Mesenchymal stem cell (in vitro differentiated cells and primary cell): ENCODE data around the gene ARIH1.

Experiments
- DNase-seq: peaks from one replicate; pipeline ENCODE4 v3.0.0-alpha.2; 2013
- H2AFZ ChIP-seq: one replicate; pipeline ENCODE4 v1.6.1; 2013; ENCODE audit warnings: low read depth, mild to moderate bottlenecking, control low read depth, inconsistent platforms, low read length, moderate library complexity
- H2AK5ac ChIP-seq: 2 replicates; pipeline ENCODE4 v1.6.1; 2013; ENCODE audit warnings: low read length, moderate library complexity, mild to moderate bottlenecking, inconsistent platforms; ENCODE audit not compliant: severe bottlenecking
- H2BK120ac ChIP-seq: one replicate; pipeline ENCODE4 v1.6.1; 2013; ENCODE audit warnings: low read depth, mild to moderate bottlenecking, inconsistent platforms, low read length, moderate library complexity
- H2BK12ac ChIP-seq, 2 experiments: one replicate each; pipeline ENCODE4 v1.6.1; 2013; ENCODE audit warnings: inconsistent platforms in 2 of 2, low read length in 2 of 2, mild to moderate bottlenecking in 2 of 2, moderate library complexity in 2 of 2, control low read depth in 1 of 2
- H2BK15ac ChIP-seq: one replicate; pipeline ENCODE4 v1.6.1; 2013; ENCODE audit warnings: mild to moderate bottlenecking, low read depth, inconsistent platforms; ENCODE audit not compliant: poor library complexity, severe bottlenecking
- H2BK5ac ChIP-seq: 2 replicates; pipeline ENCODE4 v1.6.1; 2013; ENCODE audit warnings: low read depth, mild to moderate bottlenecking, low read length, control low read depth, inconsistent platforms; ENCODE audit not compliant: poor library complexity, severe bottlenecking
- H3K14ac ChIP-seq, 2 experiments: one replicate each; pipeline ENCODE4 v1.6.1; 2013; ENCODE audit warnings: inconsistent platforms in 2 of 2, low read length in 2 of 2, control low read depth in 1 of 2, mild to moderate bottlenecking in 1 of 2, moderate library complexity in 1 of 2
- H3K18ac ChIP-seq, 2 experiments: one replicate each; pipeline ENCODE4 v1.6.1; 2013; ENCODE audit warnings: inconsistent platforms in 2 of 2, low read length in 2 of 2, control low read depth in 1 of 2, low read depth in 1 of 2, mild to moderate bottlenecking in 1 of 2
- H3K23ac ChIP-seq, 2 experiments: one replicate each; pipeline ENCODE4 v1.6.1; 2013; ENCODE audit warnings: inconsistent platforms in 2 of 2, low read length in 2 of 2, mild to moderate bottlenecking in 2 of 2, moderate library complexity in 2 of 2, control low read depth in 1 of 2
- H3K27ac ChIP-seq: 2 replicates; pipeline ENCODE4 v1.5.1; 2013; ENCODE audit warnings: mild to moderate bottlenecking, moderate library complexity, low read length, control low read depth, inconsistent platforms; ENCODE audit not compliant: poor library complexity, severe bottlenecking
- H3K27me3 ChIP-seq, 2 experiments: 2 replicates each; pipeline versions ENCODE4 v1.6.1 to v1.7.0; 2013; ENCODE audit warnings: low read length in 2 of 2, mild to moderate bottlenecking in 2 of 2, moderate library complexity in 2 of 2, control low read depth in 1 of 2, inconsistent platforms in 1 of 2; ENCODE audit not compliant: control insufficient read depth in 1 of 2, insufficient read depth in 1 of 2
- H3K36me3 ChIP-seq, 2 experiments: 2 replicates each; pipeline versions ENCODE4 v1.6.1 to v1.7.0; 2013; ENCODE audit warnings: low read length in 2 of 2, control low read depth in 1 of 2, inconsistent platforms in 1 of 2, low read depth in 1 of 2, mild to moderate bottlenecking in 1 of 2; ENCODE audit not compliant: insufficient read depth in 2 of 2, control insufficient read depth in 1 of 2
- H3K4ac ChIP-seq, 2 experiments: one replicate each; pipeline ENCODE4 v1.6.1; 2013; ENCODE audit warnings: inconsistent platforms in 2 of 2, low read length in 2 of 2, mild to moderate bottlenecking in 2 of 2, moderate library complexity in 2 of 2, control low read depth in 1 of 2, low read depth in 1 of 2
- H3K4me1 ChIP-seq: 2 replicates; pipeline ENCODE4 v1.6.1; 2013; ENCODE audit warnings: low read depth, low read length, control low read depth; ENCODE audit not compliant: control insufficient read depth, insufficient read depth
- H3K4me2 ChIP-seq: 2 replicates; pipeline ENCODE4 v1.6.1; 2013; ENCODE audit warnings: low read length, mild to moderate bottlenecking, inconsistent platforms; ENCODE audit not compliant: poor library complexity, severe bottlenecking
- H3K4me3 ChIP-seq, 2 experiments: 2 replicates each; pipeline versions ENCODE4 v1.5.1 to v1.7.0; 2013; ENCODE audit warnings: low read length in 2 of 2, mild to moderate bottlenecking in 2 of 2, control low read depth in 1 of 2, low read depth in 1 of 2; ENCODE audit not compliant: insufficient read depth in 1 of 2
- H3K79me1 ChIP-seq: replicated peaks from 2 replicates; pipeline ENCODE4 v1.6.1; 2013; ENCODE audit warnings: mild to moderate bottlenecking, control low read depth, low read length, inconsistent platforms; ENCODE audit not compliant: poor library complexity, severe bottlenecking
- H3K9ac ChIP-seq: 2 replicates; pipeline ENCODE4 v1.7.0; 2013; ENCODE audit warnings: mild to moderate bottlenecking, low read length, moderate library complexity
- H3K9me3 ChIP-seq: 2 replicates; pipeline ENCODE4 v1.7.0; 2013; ENCODE audit warnings: mild to moderate bottlenecking, low read length; ENCODE audit not compliant: control insufficient read depth
- H4K8ac ChIP-seq: one replicate; pipeline ENCODE4 v1.6.1; 2013; ENCODE audit warnings: inconsistent platforms, mild to moderate bottlenecking, low read length, moderate library complexity
- H4K91ac ChIP-seq: one replicate; pipeline ENCODE4 v1.6.1; 2013; ENCODE audit warnings: mild to moderate bottlenecking, low read length, inconsistent platforms
- WGBS: methylation state at CpG from one replicate; pipeline ENCODE4 v1.1.7; 2013; ENCODE audit warnings: mixed read lengths; 5-methylcytosine and 5-hydroxymethylcytosine counted together

Gene ARIH1

DNA sequence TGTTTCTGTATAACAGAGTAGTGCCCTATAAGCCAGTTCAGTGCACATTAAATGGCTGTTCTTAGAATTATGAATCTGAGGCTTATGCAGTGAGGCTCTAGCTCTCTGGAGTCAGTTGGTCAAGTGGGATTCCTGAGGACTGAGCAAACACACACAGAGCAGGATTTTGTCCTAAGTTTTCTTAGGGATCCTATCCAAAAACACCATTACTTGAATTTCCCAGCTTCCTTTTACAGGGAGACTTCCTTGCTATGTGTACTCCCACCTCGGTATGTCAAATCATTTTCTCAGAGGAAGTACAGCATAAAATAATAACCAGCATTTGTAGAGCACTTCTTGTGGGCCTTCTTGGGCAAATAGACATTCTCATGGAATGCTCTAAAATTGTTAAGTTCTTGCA, 117.2 kb downstream of the ARIH1 start:
- peaks cover 9 to 33% of the 10 kb centered on the region in 2 experiments for H3K36me3 ChIP-seq
- H2AFZ ChIP-seq, result no peak overlapping the region
- H3K4me3 ChIP-seq, result no peak overlapping the region
- H3K14ac ChIP-seq, result no peak overlapping the region
- H3K79me1 ChIP-seq, result peaks cover 3% of the 10 kb centered on the region
- peak overlapping the region; percentile 85 for H3K27ac ChIP-seq
- H2BK120ac ChIP-seq, result no peak overlapping the region
- no peak overlapping the region for H4K8ac ChIP-seq
- H2AK5ac ChIP-seq, result peak overlapping the region; percentile 81
- no peak overlapping the region for H3K4ac ChIP-seq
- DNase-seq, result peak; percentile 37
- no peaks in the 10 kb centered on the region for H3K27me3 ChIP-seq
- H2BK5ac ChIP-seq, result no peak overlapping the region
- H3K18ac ChIP-seq, result no peak overlapping the region
- no peak overlapping the region for H2BK12ac ChIP-seq
- H3K9ac ChIP-seq, result no peak overlapping the region
- H3K9me3 ChIP-seq, result no peaks in the 10 kb centered on the region
- H3K23ac ChIP-seq, result no peak overlapping the region
- 67% methylated on average over 1 of the region's 1 CpG for WGBS
- no peak overlapping the region for H3K4me2 ChIP-seq
- no peaks in the 10 kb centered on the region for H3K4me1 ChIP-seq
- no peak overlapping the region for H2BK15ac ChIP-seq
- no peak overlapping the region for H4K91ac ChIP-seq

DNA sequence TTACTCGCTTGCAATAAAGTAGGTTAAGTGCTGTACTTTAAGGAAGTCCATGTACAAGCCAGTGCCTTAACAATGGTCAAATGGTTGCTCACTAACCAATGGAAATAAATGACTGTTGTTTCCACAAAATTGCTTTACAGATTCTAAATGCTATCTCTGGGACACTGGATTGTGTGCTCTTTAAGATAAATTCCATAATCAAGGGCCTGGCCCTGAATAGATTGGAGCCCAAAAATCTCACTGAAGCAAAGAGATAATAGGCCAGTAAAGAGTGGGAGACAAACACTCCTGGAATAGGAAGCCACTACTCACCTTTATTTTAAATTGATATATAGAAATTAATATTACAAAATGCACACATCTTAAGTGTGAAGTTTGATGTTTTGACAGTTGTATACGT, 118.0 kb downstream of the ARIH1 start:
- Histone ChIP-seq H3K4me1 (no peaks in the 10 kb centered on the region), H2BK5ac (no peak overlapping the region), H2BK120ac (no peak overlapping the region), H4K91ac (no peak overlapping the region), H3K14ac (no peak overlapping the region), H2AK5ac (no peak overlapping the region), H4K8ac (no peak overlapping the region), H2AFZ (no peak overlapping the region), H3K18ac (no peak overlapping the region), H3K9me3 (no peaks in the 10 kb centered on the region), H3K27me3 (no peaks in the 10 kb centered on the region), H3K9ac (no peak overlapping the region), H2BK12ac (no peak overlapping the region), H3K4me3 (no peak overlapping the region), H3K23ac (no peak overlapping the region), H3K27ac (peak overlapping the region; percentile 85), H3K4ac (no peak overlapping the region), H2BK15ac (no peak overlapping the region), H3K79me1 (peaks cover 3% of the 10 kb centered on the region), H3K4me2 (no peak overlapping the region), H3K36me3 (peaks cover 9 to 26% of the 10 kb centered on the region in 2 experiments)
- no peak for DNase-seq
- 100% methylated on average over 1 of the region's 2 CpGs for WGBS

DNA sequence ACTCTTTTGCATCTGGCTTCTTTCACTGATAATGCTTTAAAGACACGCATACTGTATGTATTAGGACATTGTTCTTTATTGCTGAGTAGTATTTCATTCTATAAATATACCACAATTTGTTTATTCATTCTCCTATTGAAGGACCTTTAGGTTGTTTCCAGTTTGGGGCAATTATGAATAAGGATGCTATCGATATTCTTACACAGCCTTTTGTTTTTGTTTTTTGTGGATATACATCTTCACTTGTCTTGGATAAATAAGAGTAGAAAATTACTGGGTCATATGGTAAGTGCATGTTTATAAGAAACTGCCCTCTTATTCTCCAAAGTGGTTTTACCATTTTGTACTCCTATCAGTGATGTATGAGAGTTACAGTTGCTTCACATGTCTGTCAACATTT, 118.5 kb downstream of the ARIH1 start:
- H3K79me1 ChIP-seq, result peaks cover 6% of the 10 kb centered on the region
- 100% methylated on average over 1 of the region's 2 CpGs for WGBS

DNA sequence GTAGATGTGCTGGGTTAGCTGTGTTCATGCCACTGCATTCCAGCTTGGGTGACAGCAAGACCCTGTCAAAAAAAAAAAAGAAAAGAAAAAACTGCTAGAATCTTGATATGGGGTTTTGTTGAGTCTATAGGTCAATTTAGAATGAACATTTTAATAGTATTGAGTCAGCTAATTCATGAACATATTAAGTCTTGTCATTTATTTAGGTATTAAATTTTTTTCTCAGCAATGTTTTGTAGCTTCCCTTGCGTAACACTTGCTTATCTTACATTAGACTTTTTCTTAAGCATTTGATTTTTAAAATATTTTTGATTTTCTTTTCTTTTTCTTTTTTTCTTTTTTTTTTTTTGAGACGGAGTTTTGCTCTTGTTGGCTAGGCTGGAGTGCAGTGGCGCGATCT, 119.7 kb downstream of the ARIH1 start:
- H2BK5ac ChIP-seq, result no peak overlapping the region
- no peak overlapping the region for H2BK12ac ChIP-seq
- H3K9ac ChIP-seq, result no peak overlapping the region
- no peak overlapping the region for H4K91ac ChIP-seq
- no peak for DNase-seq
- no peak overlapping the region for H2BK15ac ChIP-seq
- no peak overlapping the region for H2AFZ ChIP-seq
- H2BK120ac ChIP-seq, result no peak overlapping the region
- H3K23ac ChIP-seq, result no peak overlapping the region
- no peaks in the 10 kb centered on the region for H3K9me3 ChIP-seq
- H3K79me1 ChIP-seq, result peaks cover 2% of the 10 kb centered on the region
- 95% methylated on average over 3 of the region's 4 CpGs for WGBS
- H3K4me2 ChIP-seq, result no peak overlapping the region
- no peak overlapping the region for H3K14ac ChIP-seq
- H3K27ac ChIP-seq, result no peak overlapping the region
- H3K18ac ChIP-seq, result no peak overlapping the region
- H3K36me3 ChIP-seq, result peaks cover 9 to 11% of the 10 kb centered on the region in 2 experiments
- H3K4ac ChIP-seq, result no peak overlapping the region
- H4K8ac ChIP-seq, result no peak overlapping the region
- no peaks in the 10 kb centered on the region for H3K4me1 ChIP-seq
- no peak overlapping the region for H2AK5ac ChIP-seq
- no peak overlapping the region for H3K4me3 ChIP-seq
- no peaks in the 10 kb centered on the region for H3K27me3 ChIP-seq

More for the DNA sequence above, 118.5 kb downstream of the ARIH1 start:
- Histone ChIP-seq H3K4me2 (no peak overlapping the region), H3K4ac (no peak overlapping the region), H3K23ac (no peak overlapping the region), H3K9ac (no peak overlapping the region), H3K14ac (no peak overlapping the region), H2BK12ac (no peak overlapping the region), H2BK5ac (no peak overlapping the region), H3K4me1 (no peaks in the 10 kb centered on the region), H2AFZ (no peak overlapping the region), H3K9me3 (no peaks in the 10 kb centered on the region), H3K18ac (no peak overlapping the region), H2AK5ac (no peak overlapping the region), H3K27me3 (no peaks in the 10 kb centered on the region), H2BK15ac (no peak overlapping the region), H3K4me3 (no peak overlapping the region), H3K36me3 (peaks cover 9 to 20% of the 10 kb centered on the region in 2 experiments), H2BK120ac (no peak overlapping the region), H4K8ac (no peak overlapping the region), H4K91ac (no peak overlapping the region), H3K27ac (no peak overlapping the region)
- DNase-seq, result no peak
